K562 (cell line): Measurements from ENCODE around the gene CPSF7. TPM values are rescaled to one million over a fixed set of nuclear protein-coding genes. Genes with fewer than 3 reads are reported as not detected.

ENCODE experiments used
- AFF4 ChIP-seq: sonication (generic); formaldehyde crosslinking; IDR thresholded peaks from 2 replicates; pipeline ENCODE4 v1.8.0; 2023; ENCODE audit warnings: mild to moderate bottlenecking, missing genetic modification reagents
- ATF6 ChIP-seq: sonication (generic); formaldehyde crosslinking; IDR thresholded peaks from 2 replicates; pipeline ENCODE4 v1.4.0; 2020; ENCODE audit warnings: mild to moderate bottlenecking, missing genetic modification reagents
- MNT ChIP-seq, 2 experiments: fragments of 450-650 bp; conservative IDR thresholded peaks; 2 replicates each; pipeline ENCODE4 v1.6.1; 2017; ENCODE audit warnings: mild to moderate bottlenecking in 2 of 2, moderate library complexity in 2 of 2
- NEUROD1 ChIP-seq: fragments of 150-350 bp; IDR thresholded peaks from 2 replicates; pipeline ENCODE4 v1.6.1; 2014; ENCODE audit warnings: borderline replicate concordance, low read length, low read depth; ENCODE audit not compliant: partially characterized antibody
- PREB ChIP-seq: sonication (generic); formaldehyde crosslinking; IDR thresholded peaks from 2 replicates; pipeline ENCODE4 v1.8.1; 2023; ENCODE audit warnings: mild to moderate bottlenecking, missing genetic modification reagents
- RB1 ChIP-seq: fragments of 450-650 bp; IDR thresholded peaks from 2 replicates; pipeline ENCODE4 v1.6.1; 2017; ENCODE audit warnings: low read depth, mild to moderate bottlenecking
- RNF2 ChIP-seq: sonication (generic); IDR thresholded peaks from 2 replicates; pipeline ENCODE4 v1.6.1; 2016
- TAF1 ChIP-seq: IDR thresholded peaks from 2 replicates; pipeline ENCODE4 v1.6.1; 2011; ENCODE audit warnings: mild to moderate bottlenecking, low read length, moderate library complexity; ENCODE audit not compliant: insufficient read depth, control insufficient read depth, severe bottlenecking; ENCODE audit errors: extremely low read depth
- TSHZ1 ChIP-seq: fragments of 250-450 bp; sonication (Bioruptor Pico); IDR thresholded peaks from 2 replicates; pipeline ENCODE4 v1.4.0; 2020; ENCODE audit warnings: mild to moderate bottlenecking, moderate library complexity
- ZNF280B ChIP-seq: fragments of 250-450 bp; sonication (Bioruptor Pico); IDR thresholded peaks from 2 replicates; pipeline ENCODE4 v1.5.1; 2021; ENCODE audit warnings: mild to moderate bottlenecking
- ZZZ3 ChIP-seq: fragments of 450-650 bp; IDR thresholded peaks from 2 replicates; pipeline ENCODE4 v1.6.1; 2016; ENCODE audit warnings: antibody characterized with exemption, mild to moderate bottlenecking, moderate library complexity
- polyA plus RNA-seq, 8 experiments: library from polyadenylated mRNA; depleted of rRNA in 4 of 8; stranded (reverse) in 5 of 8; unstranded in 3 of 8; fragments of >200 nt; fragmentation: Nextera tagmentation in 2 of 8; fragmentation: Illumina TruSeq in 1 of 8; extraction: Ambion mirVana in 2 of 8; extraction: Trizol in 1 of 8; gene quantifications; 2 replicates each; pipeline versions ENCODE4 v1.2.1 to v1.2.3, GENCODE V29; 2011 to 2014; ENCODE audit warnings: inconsistent platforms in 1 of 8, missing spikeins in 1 of 8
- total RNA-seq, 7 experiments: library from RNA; depleted of rRNA in 6 of 7; stranded (reverse); fragments of >200 nt in 6 of 7; fragmentation: Illumina TruSeq in 2 of 7; extraction: Trizol in 2 of 7; gene quantifications; 2 replicates each; pipeline versions ENCODE4 v1.2.1 to v1.2.3, GENCODE V29; 2011 to 2021; ENCODE audit warnings: low replicate concordance in 1 of 7

CPSF7 gene
- total and polyA plus RNA-seq, 9 of the 15 experiments (the other 6 are each of a cell fraction or from before 2014, with no cell fraction given), result 14.8 to 104 (median 44.1) TPM

- TF ChIP-seq RB1 (peak; percentile 72), MNT (conservative IDR thresholded peaks at IDR 0.05) (peak in 1 of 2 experiments; percentile 87), NEUROD1 (peak; percentile 26), TSHZ1 (CRISPR knock-in tag) (no peak), ZNF280B (CRISPR knock-in tag) (no peak), RNF2 (peak; percentile 63), TAF1 (peak; percentile 71), ZZZ3 (peak; percentile 92), PREB (CRISPR knock-in tag) (0 out of 2 replicates have a peak, but pooled peaks have one; percentile 8), ATF6 (peak; percentile 83; the same call in 1 of the 2 replicates), AFF4 (CRISPR knock-in tag) (peak; percentile 80)
Measured at GRCh38 chr11:61361741-61362541, 67.8 kb downstream of the CPSF7 start, which contains the start of the genes CYB561A3 and TMEM138 (continued).
